GM12865 (cell line): ENCODE measurements around the gene DDX54.
"Not testable (repeated sequence)": the region's sequence is repeated elsewhere in the genome, so short reads cannot be mapped to it uniquely, and the experiment has no call there.

Source experiments
- DNase-seq: peaks from one replicate; pipeline ENCODE4 v3.0.0; 2010; ENCODE audit warnings: low read depth
- H3K4me3 ChIP-seq: 2 replicates; pipeline ENCODE4 v1.5.1; 2011; ENCODE audit warnings: mild to moderate bottlenecking, low read depth, low read length, control low read depth
- TF ChIP-seq, protein P1 (sequence below): IDR thresholded peaks from 2 replicates; pipeline ENCODE4 v1.5.1; 2011; ENCODE audit warnings: low read length, control low read depth, low read depth, inconsistent platforms; ENCODE audit not compliant: insufficient read depth; ENCODE audit errors: missing control alignments

The DDX54 gene

DNA sequence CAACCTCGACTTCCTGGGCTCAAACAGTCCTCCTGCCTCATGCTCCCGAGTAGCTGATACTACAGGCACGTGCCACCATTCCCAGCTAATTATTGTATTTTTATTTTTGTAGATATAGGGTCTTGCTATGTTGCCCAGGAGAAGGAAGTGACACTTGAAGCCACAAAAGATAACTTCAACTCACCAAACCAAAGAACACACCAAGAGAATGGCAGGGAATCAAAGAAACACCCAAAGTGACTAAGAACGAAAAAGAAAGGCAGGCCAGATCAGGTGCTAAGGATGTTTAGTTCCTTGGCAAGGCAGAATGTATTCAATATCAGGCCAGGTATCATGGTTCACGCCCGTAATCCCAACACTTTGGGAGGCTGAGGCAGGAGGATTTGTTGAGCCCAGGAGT is 25.9 kb upstream of the DDX54 start:
- TF ChIP-seq, protein P1, sequence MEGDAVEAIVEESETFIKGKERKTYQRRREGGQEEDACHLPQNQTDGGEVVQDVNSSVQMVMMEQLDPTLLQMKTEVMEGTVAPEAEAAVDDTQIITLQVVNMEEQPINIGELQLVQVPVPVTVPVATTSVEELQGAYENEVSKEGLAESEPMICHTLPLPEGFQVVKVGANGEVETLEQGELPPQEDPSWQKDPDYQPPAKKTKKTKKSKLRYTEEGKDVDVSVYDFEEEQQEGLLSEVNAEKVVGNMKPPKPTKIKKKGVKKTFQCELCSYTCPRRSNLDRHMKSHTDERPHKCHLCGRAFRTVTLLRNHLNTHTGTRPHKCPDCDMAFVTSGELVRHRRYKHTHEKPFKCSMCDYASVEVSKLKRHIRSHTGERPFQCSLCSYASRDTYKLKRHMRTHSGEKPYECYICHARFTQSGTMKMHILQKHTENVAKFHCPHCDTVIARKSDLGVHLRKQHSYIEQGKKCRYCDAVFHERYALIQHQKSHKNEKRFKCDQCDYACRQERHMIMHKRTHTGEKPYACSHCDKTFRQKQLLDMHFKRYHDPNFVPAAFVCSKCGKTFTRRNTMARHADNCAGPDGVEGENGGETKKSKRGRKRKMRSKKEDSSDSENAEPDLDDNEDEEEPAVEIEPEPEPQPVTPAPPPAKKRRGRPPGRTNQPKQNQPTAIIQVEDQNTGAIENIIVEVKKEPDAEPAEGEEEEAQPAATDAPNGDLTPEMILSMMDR = no peak
- DNase-seq = no peak
- H3K4me3 ChIP-seq = no peak overlapping the region

DNA sequence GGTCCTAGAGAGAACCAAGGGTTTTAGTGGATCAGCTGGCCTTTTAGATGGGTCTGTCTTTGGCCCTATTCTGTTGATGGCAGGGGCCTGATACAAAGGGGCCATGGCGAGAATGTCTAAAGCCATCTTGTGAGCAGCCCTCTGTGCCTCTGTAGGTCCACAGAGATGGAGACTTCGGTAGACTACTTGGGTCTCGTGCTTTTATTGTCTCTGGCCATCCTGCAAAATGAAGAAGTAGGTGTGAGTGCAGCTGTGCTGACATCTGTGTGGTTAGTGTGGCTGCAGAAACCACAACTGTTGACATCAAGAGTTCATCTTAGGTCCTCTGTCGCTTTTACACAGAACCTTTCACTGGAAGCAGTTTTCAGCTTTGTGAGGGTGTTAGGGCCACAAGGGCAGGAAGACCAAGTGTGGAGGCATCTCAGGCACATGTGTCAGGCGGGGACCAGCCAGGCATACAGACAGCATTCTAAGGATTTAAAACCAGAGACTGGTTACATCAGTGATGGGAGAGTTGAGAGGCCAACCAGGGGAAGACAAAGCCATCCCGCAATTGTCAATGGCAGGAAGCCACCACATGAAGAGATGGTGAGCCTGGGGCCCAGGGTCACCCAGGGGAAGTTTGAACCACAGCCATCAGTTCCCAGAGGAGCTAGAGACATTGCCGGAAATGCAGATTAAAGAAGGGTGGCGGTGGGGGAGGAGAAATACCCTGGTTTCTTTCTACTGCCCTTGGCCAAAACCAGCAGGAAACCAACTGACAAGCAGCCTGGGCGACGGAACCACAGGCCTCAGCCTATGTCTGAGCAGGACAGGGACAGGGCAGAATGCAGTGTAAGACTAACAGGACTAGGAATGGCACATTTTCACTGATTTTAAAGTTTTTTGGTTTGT is 23.0 kb upstream of the DDX54 start:
- peak overlapping the region; percentile 23 for H3K4me3 ChIP-seq
- DNase-seq = peak; percentile 98
- TF ChIP-seq, protein P1 = no peak

DNA sequence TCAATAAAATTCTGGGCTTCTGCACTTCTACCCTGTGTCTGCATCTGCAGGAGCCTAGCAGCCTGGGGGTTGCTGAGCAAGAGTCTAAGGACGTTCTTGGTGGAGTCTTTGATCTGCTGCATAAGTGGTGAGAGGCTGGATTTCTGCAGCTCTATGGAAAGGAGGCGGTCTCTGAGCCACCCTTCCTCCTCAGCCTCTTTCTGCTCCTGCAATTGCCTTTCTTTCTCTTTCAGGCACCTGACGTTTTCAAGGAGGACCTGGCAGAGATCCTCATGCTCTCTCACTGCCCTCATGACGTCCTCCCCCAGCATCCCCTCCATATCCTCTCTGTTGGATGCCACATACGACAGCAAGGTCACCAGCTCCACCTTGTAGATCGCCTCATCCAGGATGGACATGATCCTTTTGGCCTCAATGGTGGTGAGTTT is 22.3 kb upstream of the DDX54 start:
- peak overlapping the region; percentile 23 for H3K4me3 ChIP-seq
- DNase-seq = peak; percentile 31
- TF ChIP-seq, protein P1 = no peak

DNA sequence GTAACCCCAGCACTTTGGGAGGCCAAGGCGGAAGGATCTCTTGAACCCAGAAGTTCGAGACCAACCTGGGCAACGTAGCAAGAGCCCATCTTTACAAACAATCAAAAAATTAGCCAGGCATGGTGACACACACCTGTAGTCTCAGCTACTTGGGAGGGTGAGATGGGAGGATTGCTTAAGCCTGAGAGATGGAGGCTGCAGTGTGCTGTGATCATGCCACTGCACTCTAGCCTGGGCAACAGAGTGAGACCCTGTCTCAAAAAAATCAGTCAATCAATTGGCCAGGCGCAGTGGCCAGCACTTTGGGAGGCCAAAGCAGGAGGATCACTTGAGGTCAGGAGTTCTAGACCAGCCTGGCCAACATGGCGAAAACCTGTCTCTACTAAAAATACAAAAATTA is 21.5 kb upstream of the DDX54 start:
- not testable (repeated sequence) for H3K4me3 ChIP-seq, DNase-seq

DNA sequence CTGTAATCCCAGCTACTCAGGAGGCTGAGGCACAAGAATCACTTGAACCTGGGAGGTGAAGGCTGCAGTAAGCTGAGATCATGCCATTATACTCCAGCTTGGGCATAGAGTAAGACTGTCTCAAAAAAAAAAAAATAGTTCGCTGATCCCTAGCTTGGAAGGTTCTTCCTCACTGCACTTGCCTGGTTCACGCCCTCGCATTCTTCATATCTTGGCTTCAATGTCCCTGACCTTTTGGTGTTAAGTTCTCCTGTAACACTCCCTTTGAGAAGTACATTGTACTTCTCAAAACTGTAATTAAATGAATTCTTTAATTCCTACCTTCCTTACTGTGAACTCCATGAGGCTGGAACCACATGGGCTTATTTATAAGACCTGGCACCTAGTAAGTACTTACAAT is 19.5 kb upstream of the DDX54 start:
- H3K4me3 ChIP-seq = no peak overlapping the region
- TF ChIP-seq, protein P1 = no peak
- DNase-seq = no peak

DNA sequence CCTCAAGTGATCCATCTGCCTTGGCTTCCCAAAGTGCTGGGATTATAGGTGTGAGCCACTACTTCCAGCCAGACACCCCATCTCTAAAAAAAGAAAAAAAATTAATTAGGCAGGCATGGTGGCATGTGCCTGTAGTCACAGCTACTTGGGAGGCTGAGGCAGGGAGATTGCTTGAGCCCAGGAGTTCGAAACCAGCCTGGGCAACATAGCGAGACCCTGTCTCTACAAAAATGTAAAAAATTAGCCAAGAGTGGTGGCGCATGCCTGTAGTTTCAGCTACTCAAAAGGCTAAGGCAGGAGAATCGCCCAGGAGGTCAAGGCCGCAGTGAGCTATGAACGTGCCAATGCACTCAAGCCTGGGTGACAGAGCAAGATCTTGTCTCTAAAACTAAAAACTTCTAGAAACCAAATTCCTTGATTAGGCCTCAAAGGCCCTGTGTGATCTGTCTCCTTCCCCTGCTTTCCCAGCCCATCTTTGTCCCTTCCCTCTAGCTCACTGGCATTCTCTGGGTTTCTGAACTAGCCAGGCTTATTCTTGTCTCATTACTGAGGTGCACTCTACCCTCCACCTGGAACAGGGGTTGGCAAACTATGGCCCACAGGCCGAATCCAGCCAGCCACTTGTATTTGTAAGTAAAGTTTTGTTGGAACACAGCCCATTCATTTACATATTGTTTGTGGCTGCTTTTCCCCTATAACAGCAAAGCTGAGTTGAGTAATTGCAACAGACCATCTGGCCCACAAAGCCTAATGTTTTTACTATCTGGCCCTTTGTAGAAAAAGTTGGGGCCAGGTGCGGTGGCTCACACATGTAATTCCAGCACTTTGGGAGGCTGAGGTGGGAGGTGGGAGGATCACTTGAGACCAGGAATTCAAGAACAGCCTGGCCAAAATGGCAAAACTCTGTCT is 18.8 kb upstream of the DDX54 start:
- peak; percentile 62 for DNase-seq
- H3K4me3 ChIP-seq = no peak overlapping the region
- TF ChIP-seq, protein P1 = no peak

DNA sequence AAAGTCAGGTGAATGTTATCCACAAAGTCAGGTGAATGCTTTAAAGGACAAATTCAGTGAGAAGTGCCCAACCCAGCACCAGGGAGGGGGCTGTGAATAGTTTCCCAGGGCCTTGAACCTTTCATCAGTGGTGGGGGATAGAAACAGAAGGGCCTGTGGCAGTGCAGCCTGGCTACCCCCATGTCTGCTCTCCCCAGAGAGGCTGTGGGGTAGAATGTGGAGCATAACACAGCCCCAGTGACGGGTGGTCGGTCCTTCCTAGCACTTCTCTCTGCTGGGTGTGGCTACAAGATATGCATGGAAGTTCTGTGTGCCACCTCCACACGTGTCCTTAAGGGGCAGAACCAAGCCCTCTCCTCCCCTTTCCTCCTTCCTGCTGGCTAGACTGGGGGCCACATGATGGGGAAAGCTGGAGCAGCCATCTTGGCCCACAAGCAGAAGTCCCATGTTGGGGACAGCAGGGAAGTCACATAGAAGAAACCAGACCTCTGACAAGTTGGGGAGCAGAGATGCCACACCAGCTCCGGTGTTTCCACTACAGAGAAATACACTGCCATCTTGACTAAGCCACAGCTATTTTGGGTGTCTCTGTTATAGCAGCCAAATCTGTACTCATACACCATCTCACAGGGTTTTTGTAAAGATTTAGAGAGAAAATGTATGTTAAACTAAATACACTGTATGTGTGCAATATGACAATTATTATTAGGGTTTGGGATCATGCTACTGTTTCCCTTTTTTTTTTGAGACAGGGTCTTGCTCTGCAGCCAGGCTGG is 17.2 kb upstream of the DDX54 start:
- no peak overlapping the region for H3K4me3 ChIP-seq
- no peak for DNase-seq
- TF ChIP-seq, protein P1 = no peak
